Measurements from ENCODE around the gene WDR4. TPM values are rescaled to one million over a fixed set of nuclear protein-coding genes. Genes with fewer than 3 reads are reported as not detected.

The WDR4 gene
- total and polyA plus RNA-seq, 4 donors, result 4.6 to 12.9 (median 9.2) TPM

GRCh38 chr21:42799948-42800347, 79.4 kb downstream of the WDR4 start:
- 86% methylated on average over 5 of the region's 5 CpGs for WGBS
- Histone ChIP-seq H3K4me3 (ENCODE audit: low read depth in 1 of 3, low read length in 3 of 3) (no peak overlapping the region), H3K9me3 (ENCODE audit: control insufficient read depth in 4 of 4, low read length in 3 of 4) (no peaks in the 10 kb centered on the region), H3K4me1 (ENCODE audit: control insufficient read depth in 4 of 4, insufficient read depth in 4 of 4, low read length in 3 of 4) (no peaks in the 10 kb centered on the region), H3K27me3 (ENCODE audit: control insufficient read depth in 4 of 4, insufficient read depth in 4 of 4, low read length in 3 of 4) (no peaks in the 10 kb centered on the region), H3K9ac (ENCODE audit: low read depth in 1 of 2, low read length in 2 of 2) (no peak overlapping the region), H3K36me3 (ENCODE audit: control insufficient read depth in 4 of 4, insufficient read depth in 3 of 4, low read depth in 1 of 4, low read length in 3 of 4) (no peaks in the 10 kb centered on the region), H3K27ac (ENCODE audit: low read depth in 1 of 2, low read length in 2 of 2) (no peak overlapping the region)
- DNase-seq (ENCODE audit: low spot score), result no peak
- TF ChIP-seq NR2F2 (IDR thresholded peaks at IDR 0.05) (no peak), REST (IDR thresholded peaks at IDR 0.05) (no peak), ZBTB33 (IDR thresholded peaks at IDR 0.05) (no peak), GABPA (IDR thresholded peaks at IDR 0.05 in 1 of 2, conservative IDR thresholded peaks at IDR 0.05 in 1 of 2) (no peak), ATF3 (IDR thresholded peaks at IDR 0.05) (no peak)

GRCh38 chr21:42799516-42799915, 79.8 kb downstream of the WDR4 start:
- Histone ChIP-seq H3K27ac (ENCODE audit: low read depth in 1 of 2, low read length in 2 of 2) (no peak overlapping the region), H3K9me3 (ENCODE audit: control insufficient read depth in 4 of 4, low read length in 3 of 4) (no peaks in the 10 kb centered on the region), H3K4me3 (ENCODE audit: low read depth in 1 of 3, low read length in 3 of 3) (no peak overlapping the region), H3K36me3 (ENCODE audit: control insufficient read depth in 4 of 4, insufficient read depth in 3 of 4, low read depth in 1 of 4, low read length in 3 of 4) (no peaks in the 10 kb centered on the region), H3K4me1 (ENCODE audit: control insufficient read depth in 4 of 4, insufficient read depth in 4 of 4, low read length in 3 of 4) (no peaks in the 10 kb centered on the region), H3K27me3 (ENCODE audit: control insufficient read depth in 4 of 4, insufficient read depth in 4 of 4, low read length in 3 of 4) (no peaks in the 10 kb centered on the region), H3K9ac (ENCODE audit: low read depth in 1 of 2, low read length in 2 of 2) (no peak overlapping the region)
- TF ChIP-seq RAD21 (IDR thresholded peaks at IDR 0.05), result no peak
- TF ChIP-seq FOXA2 (IDR thresholded peaks at IDR 0.05), result no peak
- TF ChIP-seq ZBTB33 (IDR thresholded peaks at IDR 0.05), result no peak
- TF ChIP-seq EGR1 (IDR thresholded peaks at IDR 0.05; ENCODE audit: low read depth in 2 of 2), result no peak
- TF ChIP-seq ATF3 (IDR thresholded peaks at IDR 0.05), result no peak
- TF ChIP-seq HNF4A (conservative IDR thresholded peaks at IDR 0.05), result no peak
- TF ChIP-seq RXRA (IDR thresholded peaks at IDR 0.05), result no peak
- no peak for TF ChIP-seq CTCF (IDR thresholded peaks at IDR 0.05; ENCODE audit: low read depth, low read length, missing input control)
- TF ChIP-seq TAF1 (conservative IDR thresholded peaks at IDR 0.05), result no peak
- TF ChIP-seq MAX (IDR thresholded peaks at IDR 0.05), result no peak
- no peak for TF ChIP-seq REST (IDR thresholded peaks at IDR 0.05)
- no peak for DNase-seq (ENCODE audit: low spot score)
- WGBS, result 79% methylated on average over 9 of the region's 9 CpGs

Measured in liver (tissue), 9 donors.